Neural crest cell (in vitro differentiated cells): ENCODE measurements around the gene PIP5K1A. TPM values are rescaled to one million over a fixed set of nuclear protein-coding genes. Genes with fewer than 3 reads are reported as not detected.

Experiments used
- DNase-seq: peaks from one replicate; pipeline ENCODE4 v3.0.0; 2021; ENCODE audit warnings: low read depth, mixed read lengths, low spot score
- H3K27ac Mint-ChIP-seq: one replicate; pipeline ENCODE4 v1.8.0; 2021; ENCODE audit warnings: mild to moderate bottlenecking, mixed read lengths; ENCODE audit not compliant: unreplicated experiment
- H3K27me3 Mint-ChIP-seq: 2 replicates; pipeline ENCODE4 v1.8.0; 2021; ENCODE audit warnings: low read depth, mild to moderate bottlenecking, mixed read lengths
- H3K36me3 Mint-ChIP-seq: 2 replicates; pipeline ENCODE4 v1.8.0; 2021; ENCODE audit warnings: low read depth, mild to moderate bottlenecking, mixed read lengths
- H3K4me1 Mint-ChIP-seq: 2 replicates; pipeline ENCODE4 v1.8.0; 2021; ENCODE audit warnings: mixed read lengths
- H3K4me3 Mint-ChIP-seq: one replicate; pipeline ENCODE4 v1.8.0; 2021; ENCODE audit warnings: mild to moderate bottlenecking, mixed read lengths
- H3K9me3 Mint-ChIP-seq: 2 replicates; pipeline ENCODE4 v1.8.0; 2021; ENCODE audit warnings: mixed read lengths
- CTCF ChIP-seq: fragments of 200-600 bp; sonication (generic); conservative IDR thresholded peaks from 2 replicates; pipeline ENCODE4 v1.5.0; 2021; ENCODE audit warnings: antibody characterized with exemption, mild to moderate bottlenecking
- total RNA-seq: library from RNA; stranded (reverse); gene quantifications from 2 replicates; pipeline ENCODE4 v1.2.1, GENCODE V29; 2021

The PIP5K1A gene
- total RNA-seq, 1 donor from 2014 or later, result 96.2 TPM

GRCh38 chr1:151167116-151167515, 31.2 kb upstream of the PIP5K1A start:
- Mint-ChIP-seq H3K9me3 (no peaks in the 10 kb centered on the region), H3K36me3 (peaks cover 6% of the 10 kb centered on the region), H3K4me1 (peaks cover 28% of the 10 kb centered on the region), H3K4me3 (peak overlapping the region; percentile 93), H3K27ac (no peak overlapping the region), H3K27me3 (peaks cover 3% of the 10 kb centered on the region)
- DNase-seq, result no peak
- no peak for TF ChIP-seq CTCF

- Mint-ChIP-seq H3K4me1 (peaks cover 9% of the 10 kb centered on the region), H3K36me3 (peaks cover 7% of the 10 kb centered on the region), H3K27ac (no peak overlapping the region), H3K9me3 (no peaks in the 10 kb centered on the region), H3K4me3 (peak overlapping the region; percentile 13), H3K27me3 (no peaks in the 10 kb centered on the region)
- no peak for TF ChIP-seq CTCF
- no peak for DNase-seq
Measured at GRCh38 chr1:151171190-151171589, 27.2 kb upstream of the PIP5K1A start.

DNA sequence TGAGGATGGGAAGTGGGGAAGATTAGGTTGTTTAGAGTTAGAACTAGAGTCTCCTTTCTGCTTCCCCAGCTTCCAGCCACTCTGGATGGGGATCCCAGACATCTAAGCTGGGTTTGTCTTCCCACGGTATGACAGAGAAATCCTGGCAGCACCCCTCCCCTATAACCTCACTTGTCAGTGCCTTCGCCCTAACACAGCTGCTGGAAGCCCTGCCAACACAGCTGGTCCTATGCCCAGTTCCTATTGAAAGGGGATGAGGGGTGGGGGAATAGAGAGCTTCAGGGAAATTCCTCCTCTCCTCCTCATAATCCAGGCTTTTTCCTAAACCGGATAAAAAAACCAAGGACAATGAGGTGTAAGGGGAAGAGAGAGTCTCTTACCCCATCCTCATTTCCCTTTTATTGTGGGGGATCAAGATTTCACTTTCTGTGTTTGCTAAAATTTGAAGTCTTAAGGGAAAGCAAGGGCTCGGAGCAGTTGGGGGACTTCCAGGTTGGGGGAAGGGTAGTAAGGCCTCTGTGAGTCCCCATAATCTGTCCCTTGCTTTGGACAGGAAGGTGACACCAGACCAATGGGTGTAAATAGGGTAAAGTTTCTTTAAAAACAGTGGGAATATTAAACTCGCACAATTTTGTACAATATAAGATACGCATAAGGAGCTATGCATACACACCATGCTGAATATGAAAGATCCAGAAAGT, 23.2 kb upstream of the PIP5K1A start:
- TF ChIP-seq CTCF, result no peak
- no peak overlapping the region for H3K27ac Mint-ChIP-seq
- peak overlapping the region; percentile 13 for H3K4me3 Mint-ChIP-seq
- no peaks in the 10 kb centered on the region for H3K4me1 Mint-ChIP-seq
- no peaks in the 10 kb centered on the region for H3K9me3 Mint-ChIP-seq
- no peaks in the 10 kb centered on the region for H3K27me3 Mint-ChIP-seq
- DNase-seq, result no peak
- peaks cover 12% of the 10 kb centered on the region for H3K36me3 Mint-ChIP-seq

DNA sequence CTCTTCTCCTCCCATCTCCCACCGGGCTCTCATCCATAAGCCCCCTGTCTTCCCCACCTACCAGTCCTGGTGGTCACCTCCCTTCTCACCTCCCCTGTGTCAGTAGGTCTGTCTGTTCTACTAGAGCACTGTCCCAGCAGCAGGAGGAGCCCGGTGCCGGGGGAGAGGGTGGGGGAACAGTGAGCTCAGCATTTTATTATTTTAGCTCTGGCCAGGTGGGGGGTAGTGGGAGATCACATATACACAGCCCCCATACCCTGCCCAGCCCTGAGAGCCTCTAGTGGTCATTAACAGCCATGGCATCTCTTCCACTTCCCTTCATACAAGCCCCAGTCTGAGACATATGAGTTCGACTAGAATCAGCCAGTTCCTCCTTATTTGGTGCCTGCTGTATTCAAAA, 22.5 kb upstream of the PIP5K1A start, which contains the start of gene TMOD4:
TSS of gene TMOD4 (minus strand) at position 119 of the 400 bp plus-strand sequence. CDS start 1,106 bp downstream, outside the sequence.
- H3K36me3 Mint-ChIP-seq, result peaks cover 16% of the 10 kb centered on the region
- no peak within 1 kb of the TSS for H3K27ac Mint-ChIP-seq
- H3K9me3 Mint-ChIP-seq, result no peaks in the 10 kb centered on the region
- no peaks in the 10 kb centered on the region for H3K27me3 Mint-ChIP-seq
- peak; percentile 58 for TF ChIP-seq CTCF
- DNase-seq, result no peak
- H3K4me1 Mint-ChIP-seq, result no peaks in the 10 kb centered on the region
- peak within 1 kb of the TSS; percentile 13 for H3K4me3 Mint-ChIP-seq

DNA sequence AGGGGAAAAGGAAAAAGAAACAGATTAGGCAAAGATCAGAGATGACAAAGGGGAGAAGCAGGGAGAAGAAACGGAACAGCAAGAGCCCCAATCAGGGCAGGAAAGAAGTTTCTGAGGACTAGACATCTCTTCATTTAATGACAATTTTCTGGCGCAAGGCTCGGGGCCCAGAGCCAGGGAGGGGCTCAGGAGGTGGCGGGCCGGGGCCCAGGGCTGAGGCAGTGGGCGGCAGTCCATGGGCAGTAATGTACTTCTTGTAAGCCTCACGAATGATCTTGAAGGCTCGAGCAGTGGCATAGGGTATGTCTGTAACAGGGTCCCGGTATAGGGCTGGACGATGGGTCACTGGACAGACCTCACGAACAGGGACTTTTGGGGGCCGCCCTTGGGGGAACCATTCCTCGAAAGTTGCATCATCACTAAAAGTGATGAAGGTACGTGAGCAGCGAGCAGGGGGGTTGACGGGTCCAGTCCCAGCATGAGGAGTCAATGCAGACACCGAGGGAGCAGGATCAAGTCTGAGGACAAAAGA, 21.8 kb upstream of the PIP5K1A start:
- Mint-ChIP-seq H3K9me3 (no peaks in the 10 kb centered on the region), H3K27me3 (no peaks in the 10 kb centered on the region), H3K4me3 (no peak overlapping the region), H3K27ac (no peak overlapping the region), H3K36me3 (peaks cover 21% of the 10 kb centered on the region), H3K4me1 (no peaks in the 10 kb centered on the region)
- DNase-seq, result no peak
- no peak for TF ChIP-seq CTCF
